Kidney epithelial cell (primary cell): Measurements from ENCODE around the gene SNX25. TPM values are rescaled to one million over a fixed set of nuclear protein-coding genes. Genes with fewer than 3 reads are reported as not detected.

Experiments used
- DNase-seq: peaks from one replicate; pipeline ENCODE4 v3.0.0-alpha.2; 2010; ENCODE audit warnings: low read depth
- H3K27me3 ChIP-seq: 2 replicates; pipeline ENCODE4 v1.6.0; 2011; ENCODE audit warnings: low read length; ENCODE audit not compliant: control insufficient read depth, insufficient read depth
- H3K36me3 ChIP-seq: 2 replicates; pipeline ENCODE4 v1.5.1; 2011; ENCODE audit warnings: low read length; ENCODE audit not compliant: control insufficient read depth, insufficient read depth
- H3K4me3 ChIP-seq: 2 replicates; pipeline ENCODE4 v1.5.1; 2011; ENCODE audit warnings: low read depth, mild to moderate bottlenecking, control low read depth, low read length
- total RNA-seq: library from RNA; depleted of rRNA; stranded (reverse); fragments of >200 nt; gene quantifications from 2 replicates; pipeline ENCODE4 v1.2.3, GENCODE V29; 2015
- TF ChIP-seq, protein P1 (sequence below): IDR thresholded peaks from 2 replicates; pipeline ENCODE4 v1.5.1; 2011; ENCODE audit warnings: mild to moderate bottlenecking, moderate library complexity, low read length, control low read depth, inconsistent platforms; ENCODE audit not compliant: insufficient read depth, poor library complexity, severe bottlenecking

SNX25 gene
- total RNA-seq, 1 donor from 2014 or later = 15.5 TPM

DNA sequence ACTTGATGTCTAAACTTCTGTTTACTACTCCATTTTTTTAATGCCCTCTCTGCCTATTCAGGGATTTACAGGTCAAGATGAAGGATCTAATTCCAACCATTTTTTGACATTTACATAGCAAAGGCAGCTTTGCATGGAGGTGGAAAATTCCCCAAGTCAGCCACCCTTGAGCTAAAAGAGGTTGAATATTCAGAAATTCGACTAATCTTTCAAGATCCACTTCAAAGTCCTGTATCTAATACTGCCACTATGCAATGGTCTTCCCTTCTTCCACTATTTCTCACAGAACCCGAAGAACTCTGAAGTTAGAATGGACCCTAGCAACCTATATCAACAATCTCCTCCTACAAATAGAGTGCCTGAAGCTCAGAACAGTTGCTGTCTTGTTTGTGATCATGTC lies 27.2 kb upstream of the SNX25 start:
- DNase-seq = no peak
- Histone ChIP-seq H3K27me3 (no peaks in the 10 kb centered on the region), H3K36me3 (no peaks in the 10 kb centered on the region), H3K4me3 (no peak overlapping the region)
- TF ChIP-seq, protein P1, sequence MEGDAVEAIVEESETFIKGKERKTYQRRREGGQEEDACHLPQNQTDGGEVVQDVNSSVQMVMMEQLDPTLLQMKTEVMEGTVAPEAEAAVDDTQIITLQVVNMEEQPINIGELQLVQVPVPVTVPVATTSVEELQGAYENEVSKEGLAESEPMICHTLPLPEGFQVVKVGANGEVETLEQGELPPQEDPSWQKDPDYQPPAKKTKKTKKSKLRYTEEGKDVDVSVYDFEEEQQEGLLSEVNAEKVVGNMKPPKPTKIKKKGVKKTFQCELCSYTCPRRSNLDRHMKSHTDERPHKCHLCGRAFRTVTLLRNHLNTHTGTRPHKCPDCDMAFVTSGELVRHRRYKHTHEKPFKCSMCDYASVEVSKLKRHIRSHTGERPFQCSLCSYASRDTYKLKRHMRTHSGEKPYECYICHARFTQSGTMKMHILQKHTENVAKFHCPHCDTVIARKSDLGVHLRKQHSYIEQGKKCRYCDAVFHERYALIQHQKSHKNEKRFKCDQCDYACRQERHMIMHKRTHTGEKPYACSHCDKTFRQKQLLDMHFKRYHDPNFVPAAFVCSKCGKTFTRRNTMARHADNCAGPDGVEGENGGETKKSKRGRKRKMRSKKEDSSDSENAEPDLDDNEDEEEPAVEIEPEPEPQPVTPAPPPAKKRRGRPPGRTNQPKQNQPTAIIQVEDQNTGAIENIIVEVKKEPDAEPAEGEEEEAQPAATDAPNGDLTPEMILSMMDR = no peak

DNA sequence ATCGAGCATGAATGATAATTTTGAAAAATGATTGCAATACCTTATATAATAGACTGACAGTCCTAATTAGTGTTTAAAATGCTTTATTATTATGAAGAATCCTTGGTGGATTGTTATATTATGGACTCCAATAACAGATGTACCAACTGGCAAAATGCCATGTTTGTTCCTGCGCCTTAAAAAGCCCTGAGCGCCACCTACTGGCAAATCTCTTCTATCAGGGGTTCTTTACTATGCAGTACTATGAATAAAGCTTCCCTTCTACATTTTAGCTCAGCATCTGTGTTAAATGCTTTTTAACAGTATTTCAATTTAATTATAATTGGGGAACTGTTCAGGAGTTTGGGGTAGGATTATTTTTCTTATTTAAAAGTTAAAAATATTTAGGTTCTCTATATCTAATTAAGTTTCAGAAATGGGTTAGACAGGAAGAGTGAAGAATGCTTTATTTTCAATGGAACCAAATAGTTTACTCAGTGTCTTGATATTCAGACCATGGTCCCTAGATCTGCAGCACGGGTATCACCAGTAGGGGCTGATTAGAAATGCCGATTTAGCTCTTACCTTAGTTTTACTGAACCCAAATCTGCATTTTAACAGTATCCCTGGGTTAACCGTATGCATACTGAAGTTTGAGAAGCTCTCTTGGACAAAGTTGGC lies 25.6 kb upstream of the SNX25 start:
- DNase-seq = peak; percentile 47
- TF ChIP-seq, protein P1 = peak; percentile 82
- H3K36me3 ChIP-seq = no peaks in the 10 kb centered on the region
- H3K27me3 ChIP-seq = no peaks in the 10 kb centered on the region
- no peak overlapping the region for H3K4me3 ChIP-seq

DNA sequence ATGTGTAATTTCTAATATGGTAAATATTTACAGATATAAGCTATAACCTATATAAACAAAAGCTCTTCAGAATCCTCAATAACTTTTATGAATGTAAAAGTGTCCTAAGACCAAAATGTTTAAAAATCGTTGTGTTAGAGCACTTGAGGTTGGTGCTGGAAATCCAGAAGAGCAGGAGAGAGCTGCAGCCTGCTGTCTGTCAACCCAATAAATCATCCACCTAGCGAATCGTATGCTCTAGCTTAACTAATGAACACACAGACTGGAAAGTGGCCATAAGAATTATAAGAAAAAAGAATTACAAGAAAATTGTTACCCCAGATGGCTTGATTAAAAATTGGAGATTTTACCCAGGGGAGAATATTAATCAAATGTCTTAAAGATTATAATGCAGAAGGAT lies 22.6 kb upstream of the SNX25 start:
- H3K27me3 ChIP-seq = no peaks in the 10 kb centered on the region
- H3K36me3 ChIP-seq = no peaks in the 10 kb centered on the region
- H3K4me3 ChIP-seq = no peak overlapping the region
- TF ChIP-seq, protein P1 = no peak
- no peak for DNase-seq

DNA sequence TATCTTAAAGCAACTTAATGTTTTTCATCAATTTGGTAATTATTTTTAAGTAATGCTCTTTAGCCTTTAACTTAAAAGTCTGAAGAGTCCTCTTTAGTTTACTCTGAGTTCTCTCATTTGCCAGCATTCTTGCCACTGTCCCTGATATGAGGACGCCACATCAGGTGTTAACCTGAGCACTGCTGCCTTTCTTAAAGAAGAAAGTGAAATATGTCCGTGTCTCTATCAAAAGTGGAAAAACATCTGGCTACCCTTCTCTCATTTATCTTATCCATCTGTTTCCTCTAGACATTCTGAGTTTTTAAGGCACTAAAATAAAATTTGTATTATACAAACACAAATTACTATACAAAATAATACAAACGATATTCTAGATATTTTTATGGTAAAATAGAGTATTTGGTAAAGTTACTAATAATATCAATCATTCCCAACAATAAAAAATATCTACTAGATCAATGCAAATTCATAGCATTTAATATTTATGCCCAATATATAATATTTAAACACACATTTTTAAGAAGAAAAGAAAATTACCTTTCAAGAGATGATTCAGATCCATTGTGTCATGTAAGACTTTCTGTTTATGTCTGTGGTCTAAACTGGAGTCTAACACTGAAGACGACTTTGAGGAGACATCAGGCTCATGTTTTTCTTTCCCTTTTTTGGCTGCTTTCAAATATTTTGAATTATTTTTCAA lies 19.6 kb upstream of the SNX25 start:
- no peak overlapping the region for H3K4me3 ChIP-seq
- no peaks in the 10 kb centered on the region for H3K36me3 ChIP-seq
- no peaks in the 10 kb centered on the region for H3K27me3 ChIP-seq
- TF ChIP-seq, protein P1 = no peak
- DNase-seq = no peak

DNA sequence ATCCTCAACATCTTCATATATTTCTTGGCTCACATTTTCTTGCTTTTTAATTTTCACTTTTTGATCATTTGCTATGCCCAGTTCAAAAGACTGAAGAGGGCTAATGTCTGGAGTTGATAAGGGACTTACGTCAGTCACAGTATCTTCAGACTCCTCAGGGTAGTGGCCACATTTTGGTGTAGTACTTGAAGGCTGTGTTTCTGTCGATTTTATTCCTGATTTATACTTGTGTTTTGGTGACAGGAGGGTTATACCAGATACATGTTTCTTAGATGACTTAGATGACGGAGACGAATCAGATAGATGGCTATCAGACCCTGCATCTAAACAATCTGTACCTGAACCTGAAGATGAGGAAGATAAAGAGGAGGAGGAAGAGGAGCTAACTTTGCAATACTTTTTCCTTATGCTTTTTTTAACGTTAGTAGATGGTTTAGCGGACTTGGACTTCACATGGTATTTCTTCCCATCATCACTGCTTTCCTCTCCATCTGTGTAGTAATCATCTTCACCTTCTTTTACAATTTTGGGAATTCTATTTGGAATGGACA lies 19.0 kb upstream of the SNX25 start:
- H3K36me3 ChIP-seq = no peaks in the 10 kb centered on the region
- H3K4me3 ChIP-seq = no peak overlapping the region
- no peaks in the 10 kb centered on the region for H3K27me3 ChIP-seq
- no peak for DNase-seq
- TF ChIP-seq, protein P1 = no peak

DNA sequence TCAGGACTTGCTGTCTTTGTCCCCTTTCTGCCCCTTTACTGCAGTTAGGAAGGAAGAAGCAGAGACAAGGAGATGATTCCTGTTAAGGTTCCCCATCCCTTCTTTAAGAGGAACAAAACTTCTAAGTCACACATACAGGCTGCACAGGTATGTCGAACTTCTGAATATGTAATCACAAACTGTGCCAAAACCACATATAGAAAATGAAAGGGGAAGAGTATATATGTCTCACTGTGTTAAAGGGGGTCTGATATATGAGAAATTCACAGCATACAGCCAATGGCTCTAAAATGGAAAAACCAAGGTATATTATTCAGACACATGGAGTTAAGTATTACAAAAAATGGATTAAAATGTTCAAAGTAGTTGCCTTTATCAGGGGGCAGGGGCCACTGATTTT lies 17.3 kb upstream of the SNX25 start:
- H3K27me3 ChIP-seq = no peaks in the 10 kb centered on the region
- no peak for DNase-seq
- TF ChIP-seq, protein P1 = no peak
- no peak overlapping the region for H3K4me3 ChIP-seq
- H3K36me3 ChIP-seq = no peaks in the 10 kb centered on the region
